ENCODE data around the gene PIP4K2A.

The PIP4K2A gene

GRCh38 chr10:22552888-22553378 is 161.4 kb downstream of the PIP4K2A start:
- no peaks in the 10 kb centered on the region for H4K20me1 ChIP-seq (ENCODE audit: low read depth, low read length)
- H3K9ac ChIP-seq (ENCODE audit: low read length), result no peak overlapping the region
- H3K27me3 ChIP-seq (ENCODE audit: low read length), result no peaks in the 10 kb centered on the region
- no peaks in the 10 kb centered on the region for H3K9me3 ChIP-seq (ENCODE audit: insufficient read depth, low read length)
- no peaks in the 10 kb centered on the region for H3K9me2 ChIP-seq (replicated peaks; ENCODE audit: insufficient read depth, low read length)
- no peak for TF ChIP-seq CTCF (IDR thresholded peaks at IDR 0.05; ENCODE audit: insufficient read depth, low read length, poor library complexity, severe bottlenecking)
- TF ChIP-seq EZH2phosphoT487 (conservative IDR thresholded peaks at IDR 0.05; ENCODE audit: low read length), result no peak
- no peak overlapping the region for H3K4me2 ChIP-seq (ENCODE audit: low read depth, low read length, poor library complexity, severe bottlenecking)
- H3K4me3 ChIP-seq (ENCODE audit: insufficient read depth, low read length, poor library complexity, severe bottlenecking), result no peak overlapping the region
- H3F3A ChIP-seq (ENCODE audit: insufficient read depth), result no peaks in the 10 kb centered on the region
- no peak overlapping the region for H3K27ac ChIP-seq (ENCODE audit: low read depth, low read length)
- H3K79me2 ChIP-seq (ENCODE audit: insufficient read depth, low read length), result no peaks in the 10 kb centered on the region
- H3K36me3 ChIP-seq (ENCODE audit: low read length), result no peaks in the 10 kb centered on the region
- H2AFZ ChIP-seq (ENCODE audit: low read depth, low read length, severe bottlenecking), result no peak overlapping the region

GRCh38 chr10:22551681-22552365 is 162.6 kb downstream of the PIP4K2A start:
- no peaks in the 10 kb centered on the region for H3K36me3 ChIP-seq (ENCODE audit: low read length)
- TF ChIP-seq CTCF (IDR thresholded peaks at IDR 0.05; ENCODE audit: insufficient read depth, low read length, poor library complexity, severe bottlenecking) (no peak), EZH2phosphoT487 (conservative IDR thresholded peaks at IDR 0.05; ENCODE audit: low read length) (no peak)
- no peaks in the 10 kb centered on the region for H4K20me1 ChIP-seq (ENCODE audit: low read depth, low read length)
- no peaks in the 10 kb centered on the region for H3K79me2 ChIP-seq (ENCODE audit: insufficient read depth, low read length)
- H3K4me2 ChIP-seq (ENCODE audit: low read depth, low read length, poor library complexity, severe bottlenecking), result no peak overlapping the region
- no peak overlapping the region for H3K4me3 ChIP-seq (ENCODE audit: insufficient read depth, low read length, poor library complexity, severe bottlenecking)
- no peak overlapping the region for H3K27ac ChIP-seq (ENCODE audit: low read depth, low read length)
- no peaks in the 10 kb centered on the region for H3K9me3 ChIP-seq (ENCODE audit: insufficient read depth, low read length)
- no peaks in the 10 kb centered on the region for H3K9me2 ChIP-seq (replicated peaks; ENCODE audit: insufficient read depth, low read length)
- H3F3A ChIP-seq (ENCODE audit: insufficient read depth), result no peaks in the 10 kb centered on the region
- H3K27me3 ChIP-seq (ENCODE audit: low read length), result no peaks in the 10 kb centered on the region
- no peak overlapping the region for H3K9ac ChIP-seq (ENCODE audit: low read length)
- no peak overlapping the region for H2AFZ ChIP-seq (ENCODE audit: low read depth, low read length, severe bottlenecking)

GRCh38 chr10:22550732-22551131 is 163.6 kb downstream of the PIP4K2A start:
- no peaks in the 10 kb centered on the region for H3K27me3 ChIP-seq (ENCODE audit: low read length)
- TF ChIP-seq CTCF (IDR thresholded peaks at IDR 0.05; ENCODE audit: insufficient read depth, low read length, poor library complexity, severe bottlenecking) (peak; percentile 60), EZH2phosphoT487 (conservative IDR thresholded peaks at IDR 0.05; ENCODE audit: low read length) (no peak)
- H3K9ac ChIP-seq (ENCODE audit: low read length), result no peak overlapping the region
- H2AFZ ChIP-seq (ENCODE audit: low read depth, low read length, severe bottlenecking), result no peak overlapping the region
- H3K4me3 ChIP-seq (ENCODE audit: insufficient read depth, low read length, poor library complexity, severe bottlenecking), result no peak overlapping the region
- no peaks in the 10 kb centered on the region for H3K36me3 ChIP-seq (ENCODE audit: low read length)
- H3K27ac ChIP-seq (ENCODE audit: low read depth, low read length), result no peak overlapping the region
- no peaks in the 10 kb centered on the region for H3K9me2 ChIP-seq (replicated peaks; ENCODE audit: insufficient read depth, low read length)
- no peaks in the 10 kb centered on the region for H4K20me1 ChIP-seq (ENCODE audit: low read depth, low read length)
- H3F3A ChIP-seq (ENCODE audit: insufficient read depth), result no peaks in the 10 kb centered on the region
- no peaks in the 10 kb centered on the region for H3K9me3 ChIP-seq (ENCODE audit: insufficient read depth, low read length)
- no peaks in the 10 kb centered on the region for H3K79me2 ChIP-seq (ENCODE audit: insufficient read depth, low read length)
- H3K4me2 ChIP-seq (ENCODE audit: low read depth, low read length, poor library complexity, severe bottlenecking), result no peak overlapping the region
